Esophagus muscularis mucosa (tissue), 4 donors: ENCODE data around the gene SYNGR4. TPM values are rescaled to one million over a fixed set of nuclear protein-coding genes. Genes with fewer than 3 reads are reported as not detected.
A peak's percentile ranks its signal among the peaks of the same experiment; 100 is the strongest.

ENCODE experiments used
- DNase-seq: peaks from one replicate; pipeline ENCODE4 v3.0.0-alpha.2; 2017; ENCODE audit errors: extremely low spot score
- H3K27ac ChIP-seq, 4 donors: fragments of 200-600 bp; sonication (generic); replicated peaks in 1 of 4; 1 replicate in 3 of 4; 2 replicates in 1 of 4; pipeline ENCODE4 v1.5.1; 2016 to 2019; ENCODE audit warnings: mild to moderate bottlenecking in 1 of 4
- H3K27me3 ChIP-seq, 4 donors: fragments of 200-600 bp; sonication (generic); one replicate each; pipeline versions ENCODE4 v1.5.1 to v1.6.0; 2016 to 2019
- H3K36me3 ChIP-seq, 4 donors: fragments of 200-600 bp; sonication (generic); one replicate each; pipeline ENCODE4 v1.5.1; 2016 to 2019
- H3K4me1 ChIP-seq, 4 donors: fragments of 200-600 bp; sonication (generic); one replicate each; pipeline ENCODE4 v1.5.1; 2016 to 2019
- H3K4me3 ChIP-seq, 4 donors: fragments of 200-600 bp; sonication (generic); 1 replicate in 2 of 4; 2 replicates in 2 of 4; pipeline ENCODE4 v1.5.1; 2016 to 2019; ENCODE audit warnings: mild to moderate bottlenecking in 4 of 4, moderate library complexity in 1 of 4
- H3K9me3 ChIP-seq, 4 donors: fragments of 200-600 bp; sonication (generic); 1 replicate in 3 of 4; 2 replicates in 1 of 4; pipeline ENCODE4 v1.5.1; 2016 to 2019
- CTCF ChIP-seq, 3 experiments: fragments of 200-600 bp in 2 of 3; fragments of 450-650 bp in 1 of 3; sonication (generic) in 2 of 3; IDR thresholded peaks; one replicate each; pipeline ENCODE4 v1.5.1; 2017 to 2019; ENCODE audit warnings: antibody characterized with exemption in 3 of 3, mild to moderate bottlenecking in 2 of 3, moderate library complexity in 1 of 3
- EP300 ChIP-seq: sonication (generic); formaldehyde crosslinking; IDR thresholded peaks from one replicate; pipeline ENCODE4 v1.6.1; 2017; ENCODE audit warnings: antibody characterized with exemption
- POLR2A ChIP-seq: fragments of 450-650 bp; IDR thresholded peaks from one replicate; pipeline ENCODE4 v1.6.1; 2017; ENCODE audit warnings: antibody characterized with exemption, moderate library complexity, mild to moderate bottlenecking, low read depth
- POLR2AphosphoS5 ChIP-seq, 2 donors: sonication (generic); formaldehyde crosslinking; IDR thresholded peaks; one replicate each; pipeline ENCODE4 v1.6.1; 2017; ENCODE audit warnings: antibody characterized with exemption in 2 of 2
- WGBS: methylation state at CpG from one replicate; pipeline ENCODE4 v1.1.5; 2018; 5-methylcytosine and 5-hydroxymethylcytosine counted together
- intact Hi-C: fragments of 100-400 bp; cut with DNase I; formaldehyde crosslinking; loops from one replicate; pipeline ENCODE4 v1.15.1; 2023
- total RNA-seq, 4 donors: library from RNA; depleted of rRNA; stranded (reverse); fragments of >200 nt; gene quantifications; one replicate each; pipeline versions ENCODE4 v1.1.0 to v1.2.1, GENCODE V29; 2016

Gene SYNGR4
- total RNA-seq, 4 donors from 2014 or later, result not detected

- Histone ChIP-seq H3K27me3 (peaks cover 0 to 40% (median 2%) of the 10 kb centered on the region in 4 donors), H3K27ac (no peak overlapping the region), H3K9me3 (peaks cover 0 to 6% (median 2%) of the 10 kb centered on the region in 4 donors), H3K4me1 (peaks cover 0 to 10% (median 5%) of the 10 kb centered on the region in 4 donors), H3K36me3 (no peaks in the 10 kb centered on the region), H3K4me3 (no peak overlapping the region)
- DNase-seq, result no peak
- intact Hi-C loops, result no loop called here
- TF ChIP-seq CTCF (IDR thresholded peaks at IDR 0.05) (no peak), POLR2AphosphoS5 (IDR thresholded peaks at IDR 0.05) (peak in 1 of 2 donors; percentile 41), POLR2A (no peak)
- WGBS, result 32% methylated on average over 3 of the region's 3 CpGs
Measured at GRCh38 chr19:48403606-48404005, 39.4 kb downstream of the SYNGR4 start.

GRCh38 chr19:48405010-48405659 is 41.0 kb downstream of the SYNGR4 start:
- no peak for DNase-seq
- Histone ChIP-seq H3K9me3 (peaks cover 0 to 6% (median 2%) of the 10 kb centered on the region in 4 donors), H3K36me3 (no peaks in the 10 kb centered on the region), H3K27me3 (peaks cover 0 to 39% (median 0%) of the 10 kb centered on the region in 4 donors), H3K27ac (no peak overlapping the region), H3K4me3 (no peak overlapping the region), H3K4me1 (peaks cover 0 to 3% (median 1%) of the 10 kb centered on the region in 4 donors)
- 96% methylated on average over 9 of the region's 27 CpGs for WGBS
- TF ChIP-seq CTCF (IDR thresholded peaks at IDR 0.05), result no peak
- TF ChIP-seq POLR2A, result no peak
- TF ChIP-seq POLR2AphosphoS5 (IDR thresholded peaks at IDR 0.05), result no peak
- no peak for TF ChIP-seq EP300
- intact Hi-C loops, result no loop called here

GRCh38 chr19:48405850-48406249 is 41.7 kb downstream of the SYNGR4 start:
- TF ChIP-seq POLR2A (no peak), CTCF (IDR thresholded peaks at IDR 0.05) (no peak), POLR2AphosphoS5 (IDR thresholded peaks at IDR 0.05) (no peak), EP300 (no peak)
- Histone ChIP-seq H3K36me3 (no peaks in the 10 kb centered on the region), H3K4me3 (no peak overlapping the region), H3K4me1 (no peaks in the 10 kb centered on the region), H3K27ac (no peak overlapping the region), H3K9me3 (peaks cover 0 to 6% (median 2%) of the 10 kb centered on the region in 4 donors), H3K27me3 (peaks cover 0 to 40% (median 0%) of the 10 kb centered on the region in 4 donors)
- intact Hi-C loops, result no loop called here
- no peak for DNase-seq
- 82% methylated on average over 13 of the region's 13 CpGs for WGBS

GRCh38 chr19:48413879-48414587 is 49.9 kb downstream of the SYNGR4 start:
- 52% methylated on average over 19 of the region's 24 CpGs for WGBS
- Histone ChIP-seq H3K36me3 (no peaks in the 10 kb centered on the region), H3K4me3 (no peak overlapping the region), H3K27ac (no peak overlapping the region), H3K9me3 (no peaks in the 10 kb centered on the region), H3K4me1 (peaks cover 4 to 19% (median 16%) of the 10 kb centered on the region in 4 donors), H3K27me3 (peaks cover 0 to 63% (median 30%) of the 10 kb centered on the region in 4 donors)
- intact Hi-C loops, result no loop called here
- TF ChIP-seq POLR2A (no peak), EP300 (no peak), POLR2AphosphoS5 (IDR thresholded peaks at IDR 0.05) (no peak), CTCF (IDR thresholded peaks at IDR 0.05) (no peak)
- no peak for DNase-seq
